H1 (cell line): ENCODE results near the gene SLC30A2. TPM values are rescaled to one million over a fixed set of nuclear protein-coding genes. Genes with fewer than 3 reads are reported as not detected.

Source experiments
- CTCF ChIA-PET: fragments of 300-600 bp; sonication (Branson Sonifier 250); formaldehyde crosslinking; loops from one replicate; lab custom pipeline; 2021; ENCODE audit not compliant: partially characterized antibody; lab: Charles Lee
- POLR2A ChIA-PET: fragments of 300-600 bp; sonication (Branson Sonifier 250); formaldehyde crosslinking; loops from one replicate; lab custom pipeline; 2021; ENCODE audit warnings: inconsistent platforms; ENCODE audit not compliant: partially characterized antibody; lab: Charles Lee
- DNase-seq, 2 experiments: peaks; one replicate each; pipeline versions ENCODE4 v3.0.0 to v3.0.0-alpha.2; 2010 to 2022; ENCODE audit warnings: low spot score in 2 of 2, low read depth in 1 of 2, mixed read lengths in 1 of 2
- FAIRE-seq: peaks from 2 replicates; lab custom pipeline; 2011; peaks lifted over from hg19 to GRCh38; lab: Jason Lieb, UNC
- H2AFZ ChIP-seq: 2 replicates; pipeline ENCODE4 v1.8.1; 2012; ENCODE audit warnings: low read length, inconsistent platforms
- H2AK5ac ChIP-seq: 2 replicates; pipeline ENCODE4 v1.6.1; 2013; ENCODE audit warnings: low read depth, low read length
- H2BK120ac ChIP-seq: replicated peaks from 2 replicates; pipeline ENCODE3; 2013; ENCODE audit warnings: low read depth, low read length, inconsistent platforms
- H2BK12ac ChIP-seq: 2 replicates; pipeline ENCODE4 v1.6.1; 2013; ENCODE audit warnings: low read depth, low read length
- H2BK15ac ChIP-seq: 2 replicates; pipeline ENCODE4 v1.6.1; 2013; ENCODE audit warnings: low read length
- H2BK20ac ChIP-seq: 2 replicates; pipeline ENCODE4 v1.6.1; 2013; ENCODE audit warnings: low read length
- H2BK5ac ChIP-seq: 2 replicates; pipeline ENCODE4 v1.6.1; 2013; ENCODE audit warnings: low read depth, low read length
- H3K14ac ChIP-seq: 2 replicates; pipeline ENCODE4 v1.6.1; 2013; ENCODE audit warnings: inconsistent platforms; ENCODE audit not compliant: insufficient read length
- H3K18ac ChIP-seq: 2 replicates; pipeline ENCODE4 v1.6.1; 2013; ENCODE audit warnings: low read length; ENCODE audit errors: extremely low read depth
- H3K23ac ChIP-seq: 2 replicates; pipeline ENCODE4 v1.6.1; 2013; ENCODE audit warnings: inconsistent platforms; ENCODE audit not compliant: insufficient read length
- H3K23me2 ChIP-seq: 2 replicates; pipeline ENCODE4 v1.6.1; 2013; ENCODE audit warnings: low read depth, low read length
- H3K27ac ChIP-seq: 2 replicates; pipeline ENCODE4 v1.6.1; 2011; ENCODE audit warnings: low read depth, low read length, inconsistent platforms
- H3K27me3 ChIP-seq, 4 experiments: replicated peaks in 1 of 4; 1 replicate in 1 of 4; 2 replicates in 3 of 4; pipeline versions ENCODE4 v1.6.1 to v1.8.1; 2011 to 2013; ENCODE audit warnings: low read length in 3 of 4, mild to moderate bottlenecking in 3 of 4, inconsistent platforms in 2 of 4, mixed read lengths in 2 of 4, moderate library complexity in 1 of 4; ENCODE audit not compliant: control insufficient read depth in 3 of 4, insufficient read depth in 3 of 4; ENCODE audit errors: extremely low read depth in 1 of 4
- H3K36me3 ChIP-seq, 4 experiments: 2 replicates each; pipeline versions ENCODE4 v1.6.1 to v1.8.1; 2011 to 2013; ENCODE audit warnings: mild to moderate bottlenecking in 4 of 4, low read length in 3 of 4, moderate library complexity in 2 of 4, control low read depth in 1 of 4, inconsistent platforms in 1 of 4; ENCODE audit not compliant: insufficient read depth in 4 of 4, control insufficient read depth in 2 of 4
- H3K4ac ChIP-seq: replicated peaks from 2 replicates; pipeline ENCODE3; 2013; ENCODE audit warnings: low read length, low read depth, mixed read lengths, inconsistent platforms; ENCODE audit not compliant: insufficient read length
- H3K4me1 ChIP-seq, 4 experiments: replicated peaks in 1 of 4; 1 replicate in 1 of 4; 2 replicates in 3 of 4; pipeline versions ENCODE4 v1.6.1 to v1.8.1; 2011 to 2013; ENCODE audit warnings: low read length in 3 of 4, inconsistent platforms in 2 of 4, mixed read lengths in 1 of 4; ENCODE audit not compliant: insufficient read depth in 4 of 4, control insufficient read depth in 3 of 4
- H3K4me2 ChIP-seq, 2 experiments: 2 replicates each; pipeline versions ENCODE4 v1.6.1 to v1.8.1; 2011 to 2013; ENCODE audit warnings: low read depth in 2 of 2, low read length in 2 of 2, control low read depth in 1 of 2, inconsistent platforms in 1 of 2, mild to moderate bottlenecking in 1 of 2; ENCODE audit not compliant: insufficient read depth in 1 of 2
- H3K4me3 ChIP-seq, 4 experiments: fragments of 200-600, 300-600 bp in 1 of 4; sonication (generic), shearing (Covaris generic), sonication (Bioruptor Twin) in 1 of 4; 2 replicates each; pipeline versions ENCODE4 v1.5.1 to v1.8.1; 2011 to 2016; ENCODE audit warnings: low read length in 4 of 4, low read depth in 3 of 4, control low read depth in 2 of 4, inconsistent platforms in 2 of 4, mild to moderate bottlenecking in 2 of 4, mixed read lengths in 1 of 4, moderate library complexity in 1 of 4; ENCODE audit not compliant: insufficient read depth in 2 of 4; ENCODE audit errors: extremely low read depth in 1 of 4
- H3K56ac ChIP-seq: replicated peaks from 2 replicates; pipeline ENCODE3; 2013; ENCODE audit warnings: low read depth, mild to moderate bottlenecking, mixed read lengths, low read length, inconsistent platforms; ENCODE audit not compliant: insufficient read length
- H3K79me1 ChIP-seq: 2 replicates; pipeline ENCODE4 v1.6.1; 2013; ENCODE audit warnings: low read depth, low read length, control low read depth
- H3K79me2 ChIP-seq, 2 experiments: 2 replicates each; pipeline versions ENCODE4 v1.6.1 to v1.8.1; 2012 to 2013; ENCODE audit warnings: low read length in 2 of 2, mild to moderate bottlenecking in 2 of 2, inconsistent platforms in 1 of 2; ENCODE audit not compliant: insufficient read depth in 2 of 2, control insufficient read depth in 1 of 2
- H3K9ac ChIP-seq, 4 experiments: replicated peaks in 1 of 4; 1 replicate in 1 of 4; 2 replicates in 3 of 4; pipeline versions ENCODE4 v1.6.1 to v1.8.1; 2011 to 2013; ENCODE audit warnings: low read depth in 3 of 4, low read length in 3 of 4, control low read depth in 2 of 4, mild to moderate bottlenecking in 2 of 4, moderate library complexity in 2 of 4, inconsistent platforms in 1 of 4; ENCODE audit errors: extremely low read depth in 1 of 4
- H3K9me3 ChIP-seq, 2 experiments: 2 replicates each; pipeline versions ENCODE4 v1.6.1 to v1.8.1; 2012 to 2013; ENCODE audit warnings: mild to moderate bottlenecking in 2 of 2, moderate library complexity in 2 of 2, control low read depth in 1 of 2, inconsistent platforms in 1 of 2, low read depth in 1 of 2, low read length in 1 of 2, mixed read lengths in 1 of 2; ENCODE audit not compliant: insufficient read depth in 2 of 2
- H4K20me1 ChIP-seq, 2 experiments: replicated peaks in 1 of 2; 2 replicates each; pipeline versions ENCODE3 to v1.8.1; 2011 to 2013; ENCODE audit warnings: inconsistent platforms in 2 of 2, low read length in 2 of 2, mild to moderate bottlenecking in 1 of 2; ENCODE audit not compliant: insufficient read depth in 2 of 2, control insufficient read depth in 1 of 2
- H4K5ac ChIP-seq: 2 replicates; pipeline ENCODE4 v1.6.1; 2013; ENCODE audit warnings: low read length, low read depth, mixed read lengths, inconsistent platforms; ENCODE audit not compliant: insufficient read length
- H4K8ac ChIP-seq: 2 replicates; pipeline ENCODE4 v1.8.0; 2013; ENCODE audit warnings: mild to moderate bottlenecking, moderate library complexity, low read length, inconsistent platforms; ENCODE audit not compliant: insufficient read depth; ENCODE audit errors: extremely low read depth
- H4K91ac ChIP-seq: replicated peaks from 2 replicates; pipeline ENCODE3; 2013; ENCODE audit warnings: low read length, mixed read lengths, inconsistent platforms; ENCODE audit not compliant: insufficient read length
- BCL11A ChIP-seq, 2 experiments: IDR thresholded peaks; one replicate each; pipeline ENCODE4 v1.6.1; 2011; ENCODE audit warnings: low read depth in 2 of 2, low read length in 2 of 2, mild to moderate bottlenecking in 2 of 2
- CBX5 ChIP-seq: fragments of 300-800, 300-1000 bp; sonication (generic); IDR thresholded peaks from 2 replicates; pipeline ENCODE4 v1.7.1; 2016; ENCODE audit warnings: antibody characterized with exemption, low read length, low read depth
- E2F6 ChIP-seq: IDR thresholded peaks from 2 replicates; pipeline ENCODE4 v1.6.1; 2012; ENCODE audit warnings: inconsistent platforms
- EP300 ChIP-seq, 2 experiments: IDR thresholded peaks; 1 replicate in 1 of 2; 2 replicates in 1 of 2; pipeline ENCODE4 v1.6.1; 2011 to 2012; ENCODE audit warnings: low read depth in 2 of 2, low read length in 2 of 2, mild to moderate bottlenecking in 2 of 2, borderline replicate concordance in 1 of 2, inconsistent platforms in 1 of 2, moderate library complexity in 1 of 2
- JUN ChIP-seq: IDR thresholded peaks from 2 replicates; pipeline ENCODE4 v1.6.1; 2011; ENCODE audit warnings: low read depth, mild to moderate bottlenecking, improper control_type of control experiment, low read length
- JUND ChIP-seq: IDR thresholded peaks from 2 replicates; pipeline ENCODE4 v1.6.1; 2011; ENCODE audit warnings: mild to moderate bottlenecking, improper control_type of control experiment, low read length
- NRF1 ChIP-seq: IDR thresholded peaks from 2 replicates; pipeline ENCODE4 v1.6.1; 2011; ENCODE audit warnings: mild to moderate bottlenecking, low read depth, low read length, improper control_type of control experiment
- RNF2 ChIP-seq: fragments of 200-900, 300-1000 bp; sonication (generic); IDR thresholded peaks from 2 replicates; pipeline ENCODE4 v1.7.1; 2016; ENCODE audit warnings: borderline replicate concordance, low read depth, mild to moderate bottlenecking, antibody characterized with exemption, low read length; ENCODE audit not compliant: poor library complexity, severe bottlenecking; ENCODE audit errors: missing control alignments
- SIN3A ChIP-seq, 2 experiments: IDR thresholded peaks in 1 of 2; conservative IDR thresholded peaks in 1 of 2; 2 replicates each; pipeline ENCODE4 v1.6.1; 2011 to 2012; ENCODE audit warnings: low read length in 2 of 2, improper control_type of control experiment in 1 of 2, low read depth in 1 of 2, mild to moderate bottlenecking in 1 of 2
- SP1 ChIP-seq: IDR thresholded peaks from 2 replicates; pipeline ENCODE4 v1.6.1; 2011; ENCODE audit warnings: low read depth, low read length
- WGBS, 2 experiments: shearing (Covaris generic) in 1 of 2; methylation state at CpG; one replicate each; pipeline versions ENCODE4 v1.1.6 to v1.1.7; 2013 to 2015; ENCODE audit warnings: low lambda C conversion rate in 2 of 2, mixed read lengths in 2 of 2, inconsistent platforms in 1 of 2, low coverage in 1 of 2, missing lambda C conversion rate in 1 of 2; ENCODE audit not compliant: insufficient replicate concordance in 2 of 2, insufficient coverage in 1 of 2, insufficient read length in 1 of 2; ENCODE audit errors: extremely low coverage in 1 of 2, missing lambda C conversion rate in 1 of 2; 5-methylcytosine and 5-hydroxymethylcytosine counted together
- polyA plus RNA-seq, 7 experiments: library from polyadenylated mRNA; depleted of rRNA in 3 of 7; stranded (reverse) in 5 of 7; unstranded in 2 of 7; fragments of >200 nt in 5 of 7; fragments of 200-250 nt in 2 of 7; gene quantifications; 1 replicate in 5 of 7; 2 replicates in 1 of 7; 4 replicates in 1 of 7; pipeline versions ENCODE4 v1.2.1 to v1.2.3, GENCODE V29; 2011 to 2013; ENCODE audit warnings: missing spikeins in 2 of 7, mixed read lengths in 2 of 7
- total RNA-seq: library from RNA; stranded (reverse); fragmentation: NEBNext Ultra II Directional; extraction: Animal tissue kit (Norgen Biotek cat#: 25700); gene quantifications from 2 replicates; pipeline ENCODE4 v1.2.1, GENCODE V29; 2021
- TF ChIP-seq, protein P1 (sequence below): IDR thresholded peaks from 2 replicates; pipeline ENCODE4 v1.6.1; 2011; ENCODE audit warnings: low read depth, mild to moderate bottlenecking, low read length; ENCODE audit not compliant: insufficient read depth

SLC30A2 gene
- total and polyA plus RNA-seq, 2 of the 8 experiments (the other 6 are each of a cell fraction or from before 2014, with no cell fraction given), result 0.19 to 0.76 TPM

GRCh38 chr1:26050248-26050640, 4.3 kb upstream of the SLC30A2 start:
- DNase-seq, result no peak
- Histone ChIP-seq H3K14ac (no peak overlapping the region), H3K4me2 (no peak overlapping the region), H3K23me2 (peaks cover 10% of the 10 kb centered on the region; the same call in 1 of the 2 replicates), H3K9ac (no peak overlapping the region), H2AFZ (no peak overlapping the region), H2BK15ac (no peak overlapping the region), H3K4me1 (peaks cover 0 to 11% (median 5%) of the 10 kb centered on the region in 4 experiments; a peak in 3 of 7 replicates), H3K56ac (no peak overlapping the region), H3K27ac (no peak overlapping the region), H2BK5ac (no peak overlapping the region), H3K9me3 (no peaks in the 10 kb centered on the region), H2BK20ac (no peak overlapping the region), H2BK120ac (no peak overlapping the region), H3K36me3 (no peaks in the 10 kb centered on the region; a peak in 1 of 8 replicates), H3K4ac (no peak overlapping the region), H3K4me3 (no peak overlapping the region), H3K79me2 (no peaks in the 10 kb centered on the region), H2AK5ac (no peak overlapping the region), H3K27me3 (peaks cover 20 to 42% (median 34%) of the 10 kb centered on the region in 4 experiments), H2BK12ac (no peak overlapping the region), H3K23ac (no peak overlapping the region), H4K91ac (no peak overlapping the region), H3K79me1 (no peaks in the 10 kb centered on the region), H3K18ac (no peak overlapping the region), H4K20me1 (peaks cover 2% of the 10 kb centered on the region in 2 experiments), H4K8ac (no peak overlapping the region), H4K5ac (no peak overlapping the region)
- no peak for FAIRE-seq
- CTCF ChIA-PET, result interaction anchor here (0.7 to 1.3 kb wide), 3 partner anchors 9 to 95 kb away, joined by 3 read pairs; no protein-coding TSS in a partner anchor
- 78% methylated on average over 6 of the region's 6 CpGs; no CpG with 5 or more reads in 1 of the 2 experiments for WGBS, 2 experiments
- POLR2A ChIA-PET, result interaction anchor here (0.8 kb wide), 1 partner anchor 10 kb away, joined by 4 read pairs; no protein-coding TSS in a partner anchor
- no peak for TF ChIP-seq SP1
- TF ChIP-seq, protein P1, sequence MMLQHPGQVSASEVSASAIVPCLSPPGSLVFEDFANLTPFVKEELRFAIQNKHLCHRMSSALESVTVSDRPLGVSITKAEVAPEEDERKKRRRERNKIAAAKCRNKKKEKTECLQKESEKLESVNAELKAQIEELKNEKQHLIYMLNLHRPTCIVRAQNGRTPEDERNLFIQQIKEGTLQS, result no peak
- TF ChIP-seq JUND, result no peak
- no peak for TF ChIP-seq E2F6
- no peak for TF ChIP-seq BCL11A (IDR thresholded peaks at IDR 0.05; ENCODE audit: low read depth in 2 of 2, low read length in 2 of 2)
- no peak for TF ChIP-seq CBX5
- TF ChIP-seq JUN, result no peak
- TF ChIP-seq EP300 (IDR thresholded peaks at IDR 0.05; ENCODE audit: borderline replicate concordance in 1 of 2, low read depth in 2 of 2, low read length in 2 of 2), result no peak
- TF ChIP-seq NRF1, result no peak
- TF ChIP-seq RNF2, result no peak
- no peak for TF ChIP-seq SIN3A (conservative IDR thresholded peaks at IDR 0.05 in 1 of 2, IDR thresholded peaks at IDR 0.05 in 1 of 2; ENCODE audit: low read depth in 1 of 2, low read length in 2 of 2)
